ENCODE measurements around the gene MAPKBP1.

The MAPKBP1 gene

DNA sequence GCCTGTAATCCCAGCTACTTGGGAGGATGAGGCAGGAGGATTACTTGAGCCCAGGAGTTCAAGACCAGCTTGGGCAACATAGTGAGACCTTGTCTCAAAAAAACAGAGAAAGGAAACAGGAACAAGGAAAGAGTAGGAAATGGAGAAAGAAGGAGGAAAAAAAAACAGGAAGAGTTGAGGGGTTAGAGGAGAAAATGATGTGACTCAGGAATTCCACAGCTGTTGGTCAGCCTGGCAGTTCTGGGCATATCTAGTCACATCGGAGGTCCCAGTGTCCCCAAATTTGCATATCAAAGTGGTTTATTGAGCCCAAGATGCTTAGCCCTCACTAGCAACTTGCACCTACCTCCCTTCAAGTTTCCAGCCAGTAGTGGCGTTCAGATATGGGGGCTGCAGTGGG, 34.8 kb downstream of the MAPKBP1 start:
- Histone ChIP-seq H3K4me1 (ENCODE audit: insufficient read depth, insufficient read length) (peaks cover 13% of the 10 kb centered on the region), H3K9ac (ENCODE audit: insufficient read length, low read depth) (no peak overlapping the region), H3K4me3 (ENCODE audit: insufficient read length, low read depth) (no peak overlapping the region), H3K36me3 (ENCODE audit: insufficient read depth, insufficient read length, low read length) (peaks cover 9% of the 10 kb centered on the region), H3K9me3 (ENCODE audit: insufficient read depth, low read length) (no peaks in the 10 kb centered on the region), H3K27me3 (ENCODE audit: insufficient read depth, insufficient read length) (no peaks in the 10 kb centered on the region)
- TF ChIP-seq SUZ12 (IDR thresholded peaks at IDR 0.05; ENCODE audit: extremely low read depth, insufficient read depth, insufficient read length) (no peak), ZNF274 (IDR thresholded peaks at IDR 0.05; ENCODE audit: low read depth, low read length) (no peak), YY1 (IDR thresholded peaks at IDR 0.05; ENCODE audit: insufficient read depth, insufficient read length) (no peak)
- no peak for DNase-seq (ENCODE audit: low read depth, low spot score)

DNA sequence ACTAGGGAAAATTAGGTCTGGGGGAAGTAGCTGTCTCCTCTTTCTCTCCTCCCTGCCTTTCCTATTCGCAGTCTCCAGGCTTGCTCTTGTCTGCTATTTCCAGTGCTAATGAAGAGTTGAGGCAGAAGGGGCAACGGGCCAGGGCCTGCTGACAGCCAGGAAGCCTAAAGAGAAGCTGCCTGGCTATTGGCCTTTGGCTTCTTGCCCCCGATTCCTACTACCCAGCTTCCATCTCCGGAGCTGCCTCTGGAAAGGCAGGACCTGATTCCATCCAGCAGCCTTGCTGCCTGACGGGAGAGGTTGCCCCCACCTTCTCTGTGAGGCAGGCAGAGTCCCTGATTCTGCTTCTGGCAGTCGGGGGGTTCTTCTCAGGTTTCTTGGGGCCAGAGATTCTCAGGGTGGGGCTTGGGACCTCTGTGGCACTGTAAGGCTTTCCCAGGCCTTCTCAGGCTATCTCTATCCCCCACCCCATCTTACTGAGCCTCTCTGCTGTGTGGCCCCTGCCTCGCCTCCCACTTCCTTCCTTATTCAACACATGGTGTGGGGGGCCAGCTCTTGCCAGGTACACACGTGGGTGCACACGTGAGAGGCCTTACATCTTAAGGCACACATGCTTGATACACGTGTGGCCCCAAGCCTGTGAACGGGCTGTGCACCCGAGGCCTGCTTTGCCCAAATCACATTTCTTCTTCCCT, 35.4 kb downstream of the MAPKBP1 start:
- Histone ChIP-seq H3K4me1 (ENCODE audit: insufficient read depth, insufficient read length) (peaks cover 12% of the 10 kb centered on the region), H3K36me3 (ENCODE audit: insufficient read depth, insufficient read length, low read length) (peaks cover 9% of the 10 kb centered on the region), H3K9ac (ENCODE audit: insufficient read length, low read depth) (no peak overlapping the region), H3K4me3 (ENCODE audit: insufficient read length, low read depth) (no peak overlapping the region), H3K9me3 (ENCODE audit: insufficient read depth, low read length) (no peaks in the 10 kb centered on the region), H3K27me3 (ENCODE audit: insufficient read depth, insufficient read length) (no peaks in the 10 kb centered on the region)
- no peak for DNase-seq (ENCODE audit: low read depth, low spot score)
- TF ChIP-seq ZNF274 (IDR thresholded peaks at IDR 0.05; ENCODE audit: low read depth, low read length) (no peak), YY1 (IDR thresholded peaks at IDR 0.05; ENCODE audit: insufficient read depth, insufficient read length) (no peak), SUZ12 (IDR thresholded peaks at IDR 0.05; ENCODE audit: extremely low read depth, insufficient read depth, insufficient read length) (no peak)

DNA sequence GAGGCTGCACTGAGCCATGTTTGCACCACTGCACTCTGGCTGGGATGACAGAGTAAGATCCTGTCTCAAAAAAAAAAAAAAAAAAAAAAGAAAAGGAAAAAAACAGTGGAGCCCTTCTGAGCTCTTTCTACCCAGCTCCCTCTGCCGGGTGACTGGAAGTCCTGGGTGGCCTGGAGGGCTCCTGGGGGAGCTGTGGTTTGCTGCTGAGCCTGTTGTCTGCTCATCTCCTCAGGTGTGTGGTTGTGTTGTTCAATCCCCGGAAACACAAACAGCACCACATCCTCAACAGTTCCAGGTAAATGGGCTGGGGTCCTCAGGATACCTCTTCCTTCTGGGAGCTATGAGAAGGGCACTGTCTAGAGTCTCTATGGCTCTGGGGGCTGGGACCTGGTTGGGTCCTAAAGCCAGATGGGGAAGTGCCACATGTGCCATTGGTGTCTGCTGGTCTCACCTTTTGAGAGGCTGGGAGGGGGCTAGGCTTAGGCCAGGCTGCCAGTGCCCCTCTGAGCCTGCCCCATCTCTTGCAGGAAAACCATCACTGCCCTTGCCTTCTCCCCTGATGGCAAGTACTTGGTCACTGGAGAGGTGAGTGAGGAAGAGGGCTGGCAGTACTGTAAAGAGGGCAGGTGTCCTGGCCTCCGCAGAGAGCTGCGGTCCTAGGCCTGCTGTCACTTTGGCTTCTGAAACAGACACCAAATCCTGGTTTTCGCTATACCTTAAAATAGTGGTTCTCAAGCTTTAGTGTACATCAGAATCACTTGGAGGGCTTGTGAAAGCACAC, 36.6 kb downstream of the MAPKBP1 start:
- H3K9me3 ChIP-seq (ENCODE audit: insufficient read depth, low read length) = no peaks in the 10 kb centered on the region
- H3K9ac ChIP-seq (ENCODE audit: insufficient read length, low read depth) = no peak overlapping the region
- no peak for TF ChIP-seq SUZ12 (IDR thresholded peaks at IDR 0.05; ENCODE audit: extremely low read depth, insufficient read depth, insufficient read length)
- no peak for TF ChIP-seq ZNF274 (IDR thresholded peaks at IDR 0.05; ENCODE audit: low read depth, low read length)
- no peak for TF ChIP-seq YY1 (IDR thresholded peaks at IDR 0.05; ENCODE audit: insufficient read depth, insufficient read length)
- no peak for DNase-seq (ENCODE audit: low read depth, low spot score)
- peaks cover 13% of the 10 kb centered on the region for H3K36me3 ChIP-seq (ENCODE audit: insufficient read depth, insufficient read length, low read length)
- H3K4me1 ChIP-seq (ENCODE audit: insufficient read depth, insufficient read length) = peaks cover 12% of the 10 kb centered on the region
- no peak overlapping the region for H3K4me3 ChIP-seq (ENCODE audit: insufficient read length, low read depth)
- no peaks in the 10 kb centered on the region for H3K27me3 ChIP-seq (ENCODE audit: insufficient read depth, insufficient read length)

DNA sequence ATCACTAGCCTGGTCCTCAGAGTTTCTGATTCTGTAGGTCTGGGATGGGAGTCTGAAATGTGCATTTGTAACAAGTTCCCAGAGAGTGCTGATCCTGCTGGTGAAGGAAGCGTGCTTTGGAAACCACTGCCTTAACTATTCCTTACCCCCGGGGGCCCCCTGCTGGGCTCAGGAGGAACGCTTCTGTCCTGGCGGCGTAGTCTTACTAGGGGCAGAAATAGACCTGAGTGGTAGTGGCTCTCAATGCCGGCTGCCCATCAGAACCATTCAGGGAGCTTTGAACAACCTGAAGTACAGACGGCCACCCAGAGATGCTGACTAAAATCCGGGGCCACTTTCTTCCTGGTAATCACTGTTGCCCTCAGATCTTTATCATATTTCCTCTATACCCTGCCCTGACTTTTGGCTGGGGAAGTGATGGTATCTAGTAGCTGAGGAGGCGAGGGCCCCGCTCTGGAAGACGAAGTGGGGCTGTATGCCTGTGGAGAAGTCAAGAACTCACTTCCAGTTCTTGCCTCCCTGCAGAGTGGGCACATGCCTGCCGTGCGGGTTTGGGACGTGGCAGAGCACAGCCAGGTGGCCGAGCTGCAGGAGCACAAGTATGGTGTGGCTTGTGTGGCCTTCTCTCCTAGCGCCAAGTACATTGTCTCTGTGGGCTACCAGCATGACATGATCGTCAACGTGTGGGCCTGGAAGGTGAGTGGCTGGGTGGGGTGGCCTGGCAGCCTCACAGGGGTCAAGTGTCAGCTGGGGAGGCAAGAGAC, 37.3 kb downstream of the MAPKBP1 start:
- Histone ChIP-seq H3K27me3 (ENCODE audit: insufficient read depth, insufficient read length) (no peaks in the 10 kb centered on the region), H3K4me1 (ENCODE audit: insufficient read depth, insufficient read length) (peaks cover 7% of the 10 kb centered on the region), H3K9me3 (ENCODE audit: insufficient read depth, low read length) (no peaks in the 10 kb centered on the region), H3K9ac (ENCODE audit: insufficient read length, low read depth) (no peak overlapping the region), H3K4me3 (ENCODE audit: insufficient read length, low read depth) (no peak overlapping the region), H3K36me3 (ENCODE audit: insufficient read depth, insufficient read length, low read length) (peaks cover 17% of the 10 kb centered on the region)
- peak; percentile 57 for DNase-seq (ENCODE audit: low read depth, low spot score)
- TF ChIP-seq YY1 (IDR thresholded peaks at IDR 0.05; ENCODE audit: insufficient read depth, insufficient read length) = no peak
- TF ChIP-seq ZNF274 (IDR thresholded peaks at IDR 0.05; ENCODE audit: low read depth, low read length) = no peak
- no peak for TF ChIP-seq SUZ12 (IDR thresholded peaks at IDR 0.05; ENCODE audit: extremely low read depth, insufficient read depth, insufficient read length)

DNA sequence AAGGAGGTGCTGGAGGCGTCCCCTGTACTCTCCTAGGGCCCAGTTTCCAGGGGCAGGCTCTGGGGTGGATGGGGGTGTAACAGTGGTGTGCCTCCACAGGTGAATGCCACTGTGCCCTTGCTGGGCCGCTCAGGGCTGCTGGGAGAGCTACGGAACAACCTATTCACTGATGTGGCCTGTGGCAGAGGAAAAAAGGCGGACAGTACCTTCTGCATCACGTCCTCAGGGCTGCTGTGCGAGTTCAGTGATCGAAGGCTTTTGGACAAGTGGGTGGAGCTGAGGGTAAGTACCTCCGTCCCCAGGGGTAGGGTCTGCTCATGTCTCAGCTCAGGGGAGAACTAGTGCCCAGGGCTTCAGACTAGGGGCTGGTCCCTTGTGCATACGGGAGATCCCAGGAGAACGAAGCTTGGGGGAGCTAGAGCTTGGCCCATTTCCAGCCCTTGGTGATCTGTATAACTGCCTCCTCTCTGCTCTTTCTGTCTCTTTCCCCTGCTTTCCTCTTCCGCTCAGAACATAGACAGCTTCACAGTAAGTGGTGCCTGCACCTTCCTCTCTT, 38.6 kb downstream of the MAPKBP1 start:
- H3K9ac ChIP-seq (ENCODE audit: insufficient read length, low read depth) = no peak overlapping the region
- H3K9me3 ChIP-seq (ENCODE audit: insufficient read depth, low read length) = no peaks in the 10 kb centered on the region
- no peak for DNase-seq (ENCODE audit: low read depth, low spot score)
- H3K4me3 ChIP-seq (ENCODE audit: insufficient read length, low read depth) = no peak overlapping the region
- peaks cover 28% of the 10 kb centered on the region for H3K36me3 ChIP-seq (ENCODE audit: insufficient read depth, insufficient read length, low read length)
- peaks cover 7% of the 10 kb centered on the region for H3K4me1 ChIP-seq (ENCODE audit: insufficient read depth, insufficient read length)
- H3K27me3 ChIP-seq (ENCODE audit: insufficient read depth, insufficient read length) = no peaks in the 10 kb centered on the region
- TF ChIP-seq YY1 (IDR thresholded peaks at IDR 0.05; ENCODE audit: insufficient read depth, insufficient read length) (no peak), SUZ12 (IDR thresholded peaks at IDR 0.05; ENCODE audit: extremely low read depth, insufficient read depth, insufficient read length) (no peak), ZNF274 (IDR thresholded peaks at IDR 0.05; ENCODE audit: low read depth, low read length) (no peak)

DNA sequence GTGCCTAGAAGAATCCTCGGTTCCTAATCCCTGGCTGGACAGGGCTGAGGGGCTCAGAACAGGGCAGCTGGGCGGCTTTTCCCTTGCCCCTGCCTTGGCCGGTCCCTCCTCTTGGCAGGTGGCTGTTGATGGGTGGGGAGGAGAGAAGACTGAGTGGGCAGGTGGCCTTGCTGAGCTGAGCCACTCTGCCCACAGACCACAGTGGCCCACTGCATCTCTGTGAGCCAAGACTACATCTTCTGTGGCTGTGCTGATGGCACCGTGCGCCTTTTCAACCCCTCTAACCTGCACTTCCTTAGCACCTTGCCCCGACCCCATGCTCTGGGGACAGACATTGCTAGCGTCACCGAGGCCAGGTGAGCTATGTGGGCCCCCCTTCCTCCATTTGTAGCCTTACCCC, 39.1 kb downstream of the MAPKBP1 start:
- DNase-seq (ENCODE audit: low read depth, low spot score) = no peak
- TF ChIP-seq SUZ12 (IDR thresholded peaks at IDR 0.05; ENCODE audit: extremely low read depth, insufficient read depth, insufficient read length) (no peak), YY1 (IDR thresholded peaks at IDR 0.05; ENCODE audit: insufficient read depth, insufficient read length) (no peak), ZNF274 (IDR thresholded peaks at IDR 0.05; ENCODE audit: low read depth, low read length) (no peak)

More for the DNA sequence above, 39.1 kb downstream of the MAPKBP1 start:
- Histone ChIP-seq H3K27me3 (ENCODE audit: insufficient read depth, insufficient read length) (no peaks in the 10 kb centered on the region), H3K36me3 (ENCODE audit: insufficient read depth, insufficient read length, low read length) (peaks cover 34% of the 10 kb centered on the region), H3K4me3 (ENCODE audit: insufficient read length, low read depth) (no peak overlapping the region), H3K9ac (ENCODE audit: insufficient read length, low read depth) (no peak overlapping the region), H3K9me3 (ENCODE audit: insufficient read depth, low read length) (no peaks in the 10 kb centered on the region), H3K4me1 (ENCODE audit: insufficient read depth, insufficient read length) (peaks cover 7% of the 10 kb centered on the region)

Data from NT2/D1 (cell line).